AG09319 (cell line): Measurements from ENCODE around the gene CCDC93.

Experiments used
- DNase-seq: peaks from one replicate; pipeline ENCODE4 v3.0.0-alpha.2; 2010; ENCODE audit warnings: low read depth; ENCODE audit errors: extremely low read depth
- CTCF ChIP-seq: IDR thresholded peaks from 2 replicates; pipeline ENCODE4 v1.5.1; 2011; ENCODE audit warnings: low read depth, mild to moderate bottlenecking, inconsistent platforms, low read length, moderate library complexity

CCDC93 gene

GRCh38 chr2:118013724-118014491, at the start of gene CCDC93:
CCDC93 (minus strand) TSS chr2:118014070; CDS start chr2:118013995, 75 bp downstream.
- peak; percentile 45 for DNase-seq
- no peak; the same call in 1 of the 2 replicates for TF ChIP-seq CTCF

DNA sequence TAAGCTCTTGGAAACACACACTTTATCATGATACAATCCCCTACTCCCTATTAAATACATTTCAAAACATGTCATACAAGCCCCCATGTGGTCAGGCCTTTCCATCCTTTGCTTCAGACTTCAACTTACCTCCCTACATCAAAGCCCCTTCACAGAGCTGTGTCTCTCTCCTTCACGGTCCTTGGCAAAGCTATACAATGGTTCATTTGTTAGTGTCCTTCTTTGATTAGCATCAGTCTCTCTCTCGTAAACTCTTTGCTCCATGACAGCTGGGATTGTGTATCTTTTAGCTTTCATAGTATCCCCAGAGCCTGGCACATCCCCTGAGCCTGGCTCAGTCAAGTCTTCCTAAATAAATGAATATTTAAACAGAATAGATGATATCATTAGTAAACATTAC, 48.8 kb upstream of the CCDC93 start:
- TF ChIP-seq CTCF, result no peak
- DNase-seq, result no peak

DNA sequence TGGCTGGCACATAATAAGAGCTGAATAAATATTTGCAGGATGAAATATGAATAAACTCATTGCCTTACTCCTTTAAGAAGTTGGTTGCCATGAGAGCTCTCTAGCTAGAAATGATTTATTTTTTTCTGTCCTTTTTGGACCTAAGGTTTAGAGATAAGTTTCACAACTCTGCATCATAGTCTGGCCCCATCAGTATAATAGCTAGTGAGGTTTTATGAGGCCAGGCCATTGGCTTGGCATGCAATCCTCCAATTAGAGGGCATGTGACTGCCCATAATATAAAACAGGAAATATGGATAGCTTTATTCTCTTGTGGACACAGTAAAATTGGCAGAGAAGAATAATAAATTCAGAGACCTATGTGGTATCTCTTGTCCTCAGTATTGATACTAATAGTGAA, 48.2 kb upstream of the CCDC93 start:
- no peak for TF ChIP-seq CTCF
- no peak for DNase-seq

DNA sequence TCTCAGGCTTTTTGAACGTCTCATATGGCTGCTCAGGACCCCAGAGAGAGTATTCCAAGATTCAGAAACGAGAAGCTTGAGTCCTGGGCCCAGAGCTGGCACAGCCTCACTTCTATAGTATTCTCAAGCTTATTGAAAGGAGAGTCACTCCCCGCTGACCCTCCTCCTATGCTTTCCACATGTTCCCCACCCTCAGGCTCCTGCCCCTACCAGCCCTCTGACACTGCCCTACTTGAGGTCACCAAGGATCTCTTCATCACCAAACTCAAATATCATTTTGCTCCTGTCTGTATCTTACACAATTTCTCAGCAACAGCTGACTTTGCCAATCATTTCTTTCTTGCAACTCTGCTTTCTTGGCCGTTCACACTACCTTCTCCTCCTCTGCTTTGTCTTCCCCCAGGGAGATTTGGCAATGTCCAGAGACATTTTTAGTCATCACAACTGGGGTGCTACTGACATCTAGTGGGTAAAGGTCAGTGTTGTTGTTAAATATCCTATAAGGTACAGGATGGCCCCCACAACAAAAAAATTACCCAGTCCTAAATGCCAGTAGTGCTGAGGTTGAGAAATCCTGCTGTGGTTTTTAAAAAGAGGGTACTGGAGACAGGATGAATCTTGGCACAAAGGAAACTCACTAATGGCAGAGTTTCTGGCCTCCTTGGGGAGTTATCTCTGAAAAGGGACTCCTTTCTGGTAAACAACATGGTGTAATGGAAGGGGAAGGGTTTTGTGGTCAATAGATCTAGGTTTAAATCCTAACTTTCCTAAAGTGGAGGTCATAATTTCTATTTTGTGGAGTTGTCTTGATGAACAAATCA, 47.5 kb upstream of the CCDC93 start:
- peak; percentile 41 for TF ChIP-seq CTCF
- peak; percentile 22 for DNase-seq

DNA sequence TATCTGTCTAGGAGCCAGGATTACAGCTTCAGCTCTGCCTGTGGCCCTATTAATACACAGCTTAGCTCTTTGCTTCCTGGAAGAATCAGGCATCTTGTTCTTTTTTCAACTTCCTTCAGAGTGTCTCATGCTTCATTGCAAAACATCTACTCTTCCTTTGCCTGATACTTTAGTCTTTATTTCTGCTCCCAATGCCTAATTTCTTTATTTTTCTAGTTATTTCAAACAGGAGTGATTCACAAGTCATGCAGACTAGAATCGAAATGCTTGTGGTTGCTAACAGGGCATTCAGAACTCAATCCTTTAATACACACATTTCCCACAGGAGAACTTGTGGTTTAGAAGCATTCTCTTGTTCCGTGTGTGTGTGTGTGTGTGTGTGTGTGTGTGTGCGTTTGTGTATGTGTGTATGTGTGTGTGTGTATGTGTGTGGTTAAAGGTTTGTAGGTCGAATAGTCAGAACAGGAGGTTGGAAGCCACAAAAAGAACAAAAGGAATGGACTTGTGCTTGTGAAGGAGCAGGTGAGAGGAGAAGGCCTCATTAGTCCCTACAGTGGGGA, 46.1 kb upstream of the CCDC93 start:
- TF ChIP-seq CTCF, result no peak
- DNase-seq, result peak; percentile 52

DNA sequence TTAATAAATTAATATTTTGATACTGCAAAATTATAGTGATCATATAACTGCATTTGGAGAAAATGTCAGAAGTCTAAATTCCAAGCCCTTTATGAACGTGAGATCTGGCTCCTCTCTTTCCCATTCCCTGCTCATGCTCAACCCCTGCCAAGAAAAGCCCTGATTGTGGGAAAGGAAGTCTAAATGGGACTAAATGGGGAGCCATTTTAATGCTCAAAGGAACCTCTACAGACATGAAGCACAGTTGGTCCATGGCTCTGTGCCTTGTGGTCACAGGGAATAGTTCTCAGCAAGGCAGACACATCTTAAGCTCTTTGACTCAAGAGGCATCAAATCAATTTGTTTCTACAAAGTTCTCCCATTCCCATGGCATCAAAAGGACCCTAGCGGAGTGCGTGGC, 45.1 kb upstream of the CCDC93 start:
- DNase-seq, result no peak
- no peak for TF ChIP-seq CTCF

DNA sequence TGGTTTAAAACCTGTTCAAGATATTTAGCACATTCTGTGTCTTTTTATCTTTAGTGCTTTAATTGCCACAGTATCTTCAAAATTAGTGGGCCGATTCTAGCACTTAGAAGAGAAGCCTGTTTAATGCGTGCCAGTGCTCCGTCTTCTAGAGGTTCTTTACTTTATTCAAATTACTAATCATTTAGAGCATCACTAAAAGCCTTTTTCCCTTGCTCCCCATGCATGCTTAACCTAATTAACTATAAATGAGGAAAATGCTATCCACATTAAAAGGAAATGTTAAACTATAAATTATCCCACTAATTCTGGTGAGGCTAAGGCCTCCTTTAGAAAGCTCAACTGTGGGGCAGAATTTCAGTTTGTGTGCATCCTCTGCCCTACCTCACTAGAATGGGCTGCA, 42.9 kb upstream of the CCDC93 start:
- DNase-seq, result no peak
- no peak for TF ChIP-seq CTCF
